Measurements from ENCODE around the gene CIB4.
"Not testable (repeated sequence)": the region's sequence is repeated elsewhere in the genome, so short reads cannot be mapped to it uniquely, and the experiment has no call there.

Gene CIB4

GRCh38 chr2:26665296-26665695 lies 24.1 kb upstream of the CIB4 start:
- not testable (repeated sequence) for DNase-seq

DNA sequence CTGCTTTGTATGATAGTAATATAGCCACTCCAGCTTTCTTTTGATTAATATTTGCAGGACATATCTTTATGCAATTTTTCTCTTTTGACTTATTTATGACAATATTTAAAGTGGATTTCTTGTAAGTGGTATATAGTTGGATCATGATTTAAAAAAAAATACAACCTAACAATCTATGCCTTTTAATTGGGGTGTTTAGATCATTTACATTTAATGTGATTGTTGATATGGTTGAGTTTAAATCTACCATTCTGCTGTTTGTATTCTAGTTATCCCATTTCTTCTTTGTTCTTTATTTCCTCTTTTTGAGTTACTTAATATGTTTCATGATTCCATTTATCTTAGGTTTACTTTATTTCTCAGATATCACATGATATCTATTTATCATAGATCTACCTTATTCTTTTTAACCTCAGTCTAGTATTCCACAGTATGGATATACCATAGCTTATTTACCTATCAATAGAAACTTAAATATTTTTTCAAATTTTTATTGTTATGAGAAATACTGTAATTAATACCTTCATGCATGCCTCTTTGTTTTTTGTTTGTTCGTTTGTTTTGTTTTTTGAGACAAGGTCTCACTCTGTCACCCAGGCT lies 19.3 kb upstream of the CIB4 start:
- no peak for DNase-seq

DNA sequence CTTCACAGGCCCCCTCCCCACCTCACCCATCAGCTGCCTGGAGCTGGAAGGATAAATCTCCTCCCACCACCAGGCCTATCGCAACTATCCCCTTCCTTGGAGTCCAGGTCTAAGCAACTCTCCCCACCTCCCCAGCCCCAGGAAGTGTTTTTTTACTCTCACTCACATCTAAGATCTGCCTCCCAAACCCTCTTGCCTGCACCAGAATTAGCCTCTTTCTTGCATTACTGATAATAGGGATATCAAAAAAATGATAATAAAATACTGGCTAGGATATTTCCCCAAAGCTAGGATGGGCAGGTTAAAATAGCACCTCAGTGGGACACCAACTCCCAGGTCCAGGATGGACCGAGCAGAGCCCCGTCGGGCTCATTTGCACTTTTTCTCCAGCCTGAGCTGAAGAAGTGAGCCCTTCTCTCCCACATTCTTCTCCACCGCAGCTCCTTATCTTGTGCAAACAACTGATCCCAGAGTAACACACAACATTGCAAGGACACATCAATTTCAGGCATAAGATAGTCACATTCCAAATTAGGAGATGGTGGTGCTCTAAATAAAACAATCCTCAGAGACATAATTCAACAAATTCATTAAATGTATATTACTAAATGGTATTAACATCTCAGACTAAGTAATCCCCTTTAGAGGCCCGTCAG lies 17.7 kb upstream of the CIB4 start:
- no peak for DNase-seq

GRCh38 chr2:26657265-26657664 lies 16.1 kb upstream of the CIB4 start:
- DNase-seq = no peak

DNA sequence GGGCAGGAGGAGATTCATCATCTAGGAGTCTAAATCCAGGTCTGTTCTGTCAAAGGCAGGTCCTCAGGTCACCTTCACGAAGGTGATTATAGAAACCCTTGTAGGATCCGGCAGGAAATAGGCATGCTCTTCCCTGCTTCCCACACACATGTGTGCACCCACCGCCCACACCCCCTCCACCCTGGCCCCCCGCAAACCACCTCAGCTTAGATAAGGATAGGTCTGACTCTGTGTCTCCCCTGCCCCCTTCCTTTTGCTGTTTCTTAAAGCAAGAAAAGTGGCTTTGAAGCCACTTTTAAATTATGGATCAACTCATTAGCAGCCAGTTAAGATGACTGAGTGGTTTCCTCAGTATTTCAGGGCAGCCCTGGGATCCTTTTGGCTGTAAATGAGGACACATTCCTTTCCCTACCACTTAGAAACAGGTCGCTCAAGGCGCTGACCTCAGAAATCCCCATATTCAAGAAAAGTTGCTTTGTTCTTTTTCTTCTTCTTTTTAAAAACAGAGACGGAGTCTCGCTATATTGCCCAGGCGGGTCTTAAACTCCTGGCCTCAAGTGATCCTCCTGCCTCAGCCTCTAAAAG lies 14.5 kb upstream of the CIB4 start:
- no peak for DNase-seq

- DNase-seq = not testable (repeated sequence)
Measured at GRCh38 chr2:26655120-26655519, 14.0 kb upstream of the CIB4 start.

DNA sequence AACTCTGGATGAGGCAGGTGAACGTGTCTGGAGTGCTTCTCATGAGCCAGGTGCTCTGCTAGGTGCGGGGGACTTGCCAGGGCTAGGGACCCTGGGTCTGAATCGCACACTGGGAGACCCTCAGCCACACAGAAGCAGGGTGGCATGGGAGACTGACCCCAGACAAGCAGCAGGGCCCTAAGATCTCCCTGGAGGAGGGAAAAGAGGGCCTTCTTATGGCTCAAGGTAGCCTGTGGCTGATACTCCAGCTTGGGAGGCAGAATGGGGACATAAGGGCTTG lies 12.8 kb upstream of the CIB4 start:
- no peak for DNase-seq

GRCh38 chr2:26653207-26654060 lies 12.3 kb upstream of the CIB4 start:
- no peak for DNase-seq

- no peak for DNase-seq
Measured at GRCh38 chr2:26652361-26653041, 11.3 kb upstream of the CIB4 start.

DNA sequence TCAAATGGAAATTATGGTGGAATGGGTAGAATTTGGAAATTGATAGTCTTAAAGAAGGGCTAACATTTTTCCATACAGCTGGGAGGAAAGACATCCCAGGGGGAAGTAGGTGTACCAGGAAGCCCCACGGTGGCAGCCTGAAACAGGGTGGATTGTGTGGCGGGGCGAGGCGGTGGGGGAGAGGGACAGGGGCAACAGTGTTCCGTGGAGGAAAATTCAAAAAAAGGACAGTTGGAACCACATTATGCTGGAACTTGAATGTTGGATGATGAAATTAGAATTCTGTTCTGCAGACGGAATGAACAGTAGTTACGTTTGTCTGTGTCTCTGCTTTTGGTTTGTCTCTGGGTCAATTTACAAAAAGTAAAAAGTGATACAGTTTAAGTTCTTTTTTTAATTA lies 10.6 kb upstream of the CIB4 start:
- DNase-seq = no peak

- DNase-seq = no peak
Measured at GRCh38 chr2:26651470-26651771, 10.3 kb upstream of the CIB4 start.

DNA sequence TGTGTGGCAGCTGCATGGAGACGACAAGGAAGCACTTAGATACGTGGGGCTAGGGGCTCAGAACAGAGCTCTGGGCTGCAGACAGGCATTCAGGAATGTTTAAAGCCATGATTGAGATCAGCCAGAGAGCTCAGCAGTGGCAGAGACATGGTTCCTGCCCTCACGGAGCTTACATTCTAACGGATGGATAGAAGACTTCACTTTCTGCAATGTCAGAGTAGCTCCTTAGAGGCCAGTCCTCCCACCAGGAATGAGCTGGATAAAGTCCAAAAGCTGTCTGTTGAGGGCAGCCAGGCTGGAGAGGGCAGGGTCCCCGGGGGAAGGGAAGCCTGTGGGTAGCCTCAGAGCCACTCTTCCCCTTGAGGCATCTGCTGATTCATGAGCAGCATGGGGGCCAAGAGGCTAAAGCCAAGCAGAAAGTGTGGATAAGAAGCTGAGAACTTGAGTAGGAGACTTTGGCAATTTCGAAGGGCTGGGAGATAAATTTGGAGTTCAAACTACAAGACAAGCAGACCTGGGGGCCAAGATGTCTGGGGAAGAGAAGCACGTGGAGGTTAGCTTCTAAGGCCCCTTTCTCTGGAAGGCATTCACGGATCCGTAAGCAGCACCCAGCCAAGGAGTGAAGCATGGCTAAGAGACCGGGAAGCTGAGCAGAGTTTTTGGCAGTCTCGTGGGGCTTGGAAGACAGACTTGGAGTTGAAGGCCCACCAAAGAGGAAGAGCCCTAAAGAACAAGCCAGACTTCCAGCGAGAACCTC lies 9.7 kb upstream of the CIB4 start:
- no peak for DNase-seq

DNA sequence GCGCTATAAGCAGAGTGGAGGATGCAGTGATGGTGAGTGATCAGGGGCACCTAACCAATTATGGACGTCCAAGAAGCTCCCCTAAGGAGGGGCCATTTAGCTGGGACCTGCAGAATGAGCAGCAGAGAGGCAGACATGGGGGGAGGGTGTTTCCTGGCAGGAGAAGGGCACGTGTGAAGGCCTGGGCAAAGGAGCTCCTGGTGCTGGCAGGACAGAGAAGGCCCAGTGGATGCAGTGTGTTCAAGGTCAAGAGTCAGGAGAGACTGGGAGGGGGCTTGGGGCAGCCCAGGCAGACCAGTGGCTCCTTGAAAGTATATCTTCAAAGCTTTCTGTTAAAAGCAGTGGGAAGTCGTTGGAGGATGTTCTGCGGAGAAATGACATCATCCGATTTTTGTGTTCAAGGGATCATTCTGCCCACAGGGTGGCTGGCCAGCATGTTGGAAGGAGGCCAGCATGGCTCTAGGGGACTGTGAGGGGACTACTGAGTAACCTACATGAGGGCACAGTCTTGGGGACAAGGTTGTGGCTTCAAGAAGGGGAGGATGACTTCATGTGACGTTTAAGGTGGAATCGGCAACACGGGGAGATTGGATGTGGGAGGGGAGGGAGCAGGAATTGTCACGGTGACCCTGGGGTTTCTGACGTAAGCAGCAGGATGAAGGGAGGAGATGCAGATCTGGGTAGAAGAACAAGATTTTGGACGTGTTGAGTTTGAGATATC lies 9.0 kb upstream of the CIB4 start:
- no peak for DNase-seq

DNA sequence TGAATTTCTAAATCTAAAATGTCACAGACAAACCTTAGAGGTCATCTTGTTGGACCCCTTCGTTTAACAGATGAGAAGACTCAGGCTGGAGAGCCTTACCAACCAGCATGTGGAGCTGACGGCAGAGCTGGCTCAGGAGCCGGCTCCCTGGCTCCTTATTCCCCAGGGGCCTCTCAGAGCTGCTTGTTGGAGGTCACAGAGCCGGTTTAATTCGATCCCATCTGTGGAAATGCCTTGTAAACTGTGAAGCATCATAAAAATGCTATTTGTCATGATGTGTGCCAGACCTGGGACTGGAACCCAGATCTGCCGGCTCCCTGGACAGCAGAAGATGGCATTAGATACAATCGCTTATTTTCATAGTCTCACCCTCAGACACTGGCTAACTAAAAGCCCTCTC lies 8.2 kb upstream of the CIB4 start:
- DNase-seq = no peak

- no peak for DNase-seq
Measured at GRCh38 chr2:26648516-26648915, 7.3 kb upstream of the CIB4 start.

DNA sequence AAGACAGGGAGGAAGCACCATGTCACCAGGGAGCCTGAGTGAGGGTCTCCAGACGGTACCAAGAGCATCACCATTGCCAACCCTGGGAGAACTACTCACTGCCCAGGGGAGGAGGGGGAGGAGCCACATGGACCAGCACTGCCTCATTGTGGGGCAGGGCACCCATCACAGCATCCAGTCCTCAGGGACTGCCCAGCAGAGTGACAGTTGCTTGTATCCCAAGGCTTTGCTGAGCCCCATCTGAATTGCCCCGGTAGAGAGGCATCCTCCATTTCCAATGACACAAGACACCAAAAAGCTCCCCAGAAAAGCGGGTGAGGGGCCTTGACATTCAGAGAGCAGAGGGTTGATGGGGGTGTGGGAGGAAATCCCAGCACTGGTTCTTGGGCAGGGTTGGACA lies 6.8 kb upstream of the CIB4 start:
- DNase-seq = no peak

- no peak for DNase-seq
Measured at GRCh38 chr2:26646986-26647672, 6.0 kb upstream of the CIB4 start.

DNA sequence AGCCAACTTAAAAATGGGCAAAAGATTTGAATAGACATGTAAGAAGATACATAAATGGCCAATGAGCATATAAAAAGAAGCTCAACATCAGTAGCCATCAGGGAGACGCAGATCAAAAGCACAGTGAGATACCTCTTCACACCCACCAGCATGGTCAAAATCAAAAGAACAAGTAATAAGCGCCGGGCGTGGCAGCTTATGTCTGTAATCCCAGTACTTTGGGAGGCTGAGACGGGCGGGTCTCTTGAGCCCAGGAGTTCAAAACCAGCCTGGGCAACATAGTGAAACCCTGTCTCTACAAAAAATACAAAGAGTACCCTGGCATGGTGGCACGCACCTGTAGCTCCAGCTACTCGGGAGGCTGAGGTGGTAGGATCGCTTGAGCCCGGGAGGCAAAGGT lies 4.6 kb upstream of the CIB4 start:
- DNase-seq = no peak

DNA sequence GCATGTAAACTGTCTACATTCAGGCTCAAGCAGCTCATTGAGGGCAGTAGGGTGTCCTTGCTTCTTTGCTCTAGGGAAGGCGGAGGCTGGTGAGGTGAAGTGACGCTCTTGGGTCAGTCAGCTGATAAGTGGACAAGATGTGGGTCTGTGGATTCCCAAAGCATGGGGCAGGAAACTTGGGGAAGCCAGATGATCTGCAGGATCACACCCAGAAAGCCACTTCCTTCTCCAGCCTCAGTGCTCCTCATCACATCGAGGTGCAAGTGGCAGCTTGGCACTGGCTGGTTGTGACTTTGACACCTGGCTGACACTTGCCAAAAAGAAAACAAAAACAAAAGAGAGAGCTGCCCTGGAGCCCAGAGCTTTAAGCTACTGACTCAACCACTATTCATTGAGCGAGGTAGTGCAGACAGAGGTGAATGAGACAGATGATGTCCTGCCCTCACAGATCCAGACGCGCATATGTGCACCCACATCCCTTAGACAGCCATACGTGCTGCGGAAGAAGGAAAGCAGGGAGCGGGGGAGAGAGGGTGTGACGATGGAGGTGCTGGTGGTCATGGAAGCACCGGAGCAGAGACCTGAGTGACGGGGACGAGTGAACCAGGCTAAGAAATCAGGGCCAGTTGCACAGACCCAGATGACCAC lies 3.1 kb upstream of the CIB4 start:
- no peak for DNase-seq

DNA sequence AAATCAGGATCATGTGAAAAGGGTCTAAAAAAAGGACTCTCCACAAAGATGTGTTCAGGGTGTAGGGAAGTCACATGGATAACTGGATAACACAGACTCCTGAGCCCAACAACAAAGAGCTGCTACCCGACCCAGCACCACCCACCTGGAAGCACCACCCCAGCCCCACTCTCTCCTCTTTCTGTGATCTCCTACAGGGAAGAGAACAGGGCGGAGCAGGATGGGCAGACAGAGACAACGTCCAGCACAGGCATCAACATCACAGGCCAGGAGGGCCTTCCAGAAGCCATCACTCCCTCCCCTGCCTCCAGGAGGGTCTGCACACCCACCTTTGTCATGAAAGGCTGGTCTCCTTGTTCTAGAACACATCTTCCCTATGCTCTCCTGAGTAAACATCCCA lies 1.3 kb upstream of the CIB4 start:
- no peak for DNase-seq

DNA sequence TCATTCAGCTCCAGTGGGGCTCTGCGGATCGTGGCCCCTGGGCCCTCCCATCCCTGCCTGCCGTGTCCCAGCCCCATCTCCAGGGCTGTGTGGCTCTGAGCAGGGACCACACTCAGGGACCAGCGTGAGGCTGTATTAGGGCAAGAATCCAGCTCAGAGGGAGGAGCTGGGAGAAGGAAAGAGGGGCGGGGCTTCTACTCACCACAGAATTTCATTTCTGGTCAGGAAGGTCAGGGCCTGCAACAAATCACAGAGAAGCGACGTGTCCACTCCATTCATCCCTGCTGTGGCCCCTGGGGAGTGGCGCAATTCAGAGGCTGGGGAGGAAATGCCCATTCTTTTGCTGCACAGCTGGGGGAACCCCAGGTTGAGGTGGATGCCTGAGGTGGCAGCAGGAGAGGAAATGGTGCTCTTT lies 828 bp downstream of the CIB4 start:
- DNase-seq = no peak
